Nephron (organoid): ENCODE data around the gene R3HDM4.
"Not testable (repeated sequence)": the region's sequence is repeated elsewhere in the genome, so short reads cannot be mapped to it uniquely, and the experiment has no call there.

ENCODE experiments used
- H3K27ac Mint-ChIP-seq, 3 experiments: 2 replicates each; pipeline ENCODE4 v1.8.0; 2020; ENCODE audit warnings: mixed read lengths in 3 of 3, mild to moderate bottlenecking in 2 of 3, moderate library complexity in 1 of 3
- H3K27me3 Mint-ChIP-seq: 2 replicates; pipeline ENCODE4 v1.8.0; 2021; ENCODE audit warnings: low read depth, mild to moderate bottlenecking, moderate library complexity, mixed read lengths
- H3K36me3 Mint-ChIP-seq: 2 replicates; pipeline ENCODE4 v1.8.0; 2020; ENCODE audit warnings: low read depth, mixed read lengths
- H3K4me1 Mint-ChIP-seq: 2 replicates; pipeline ENCODE4 v1.8.0; 2020; ENCODE audit warnings: mixed read lengths
- H3K4me3 Mint-ChIP-seq, 3 experiments: 2 replicates each; pipeline ENCODE4 v1.8.0; 2020; ENCODE audit warnings: mild to moderate bottlenecking in 3 of 3, mixed read lengths in 3 of 3, moderate library complexity in 2 of 3
- H3K9me3 Mint-ChIP-seq: 2 replicates; pipeline ENCODE4 v1.8.0; 2020; ENCODE audit warnings: mixed read lengths
- TF ChIP-seq, protein P1 (sequence below), 3 experiments: fragments of 200-600 bp; sonication (generic); IDR thresholded peaks; one replicate each; pipeline ENCODE4 v1.5.0; 2021; ENCODE audit warnings: antibody characterized with exemption in 3 of 3; ENCODE audit not compliant: unreplicated experiment in 3 of 3

The R3HDM4 gene

GRCh38 chr19:855566-856120 lies 57.4 kb downstream of the R3HDM4 start:
- H3K36me3 Mint-ChIP-seq = no peaks in the 10 kb centered on the region
- H3K9me3 Mint-ChIP-seq = no peaks in the 10 kb centered on the region
- H3K4me1 Mint-ChIP-seq = no peaks in the 10 kb centered on the region
- H3K27me3 Mint-ChIP-seq = peaks cover 23% of the 10 kb centered on the region
- H3K27ac Mint-ChIP-seq = no peak overlapping the region
- TF ChIP-seq, protein P1, sequence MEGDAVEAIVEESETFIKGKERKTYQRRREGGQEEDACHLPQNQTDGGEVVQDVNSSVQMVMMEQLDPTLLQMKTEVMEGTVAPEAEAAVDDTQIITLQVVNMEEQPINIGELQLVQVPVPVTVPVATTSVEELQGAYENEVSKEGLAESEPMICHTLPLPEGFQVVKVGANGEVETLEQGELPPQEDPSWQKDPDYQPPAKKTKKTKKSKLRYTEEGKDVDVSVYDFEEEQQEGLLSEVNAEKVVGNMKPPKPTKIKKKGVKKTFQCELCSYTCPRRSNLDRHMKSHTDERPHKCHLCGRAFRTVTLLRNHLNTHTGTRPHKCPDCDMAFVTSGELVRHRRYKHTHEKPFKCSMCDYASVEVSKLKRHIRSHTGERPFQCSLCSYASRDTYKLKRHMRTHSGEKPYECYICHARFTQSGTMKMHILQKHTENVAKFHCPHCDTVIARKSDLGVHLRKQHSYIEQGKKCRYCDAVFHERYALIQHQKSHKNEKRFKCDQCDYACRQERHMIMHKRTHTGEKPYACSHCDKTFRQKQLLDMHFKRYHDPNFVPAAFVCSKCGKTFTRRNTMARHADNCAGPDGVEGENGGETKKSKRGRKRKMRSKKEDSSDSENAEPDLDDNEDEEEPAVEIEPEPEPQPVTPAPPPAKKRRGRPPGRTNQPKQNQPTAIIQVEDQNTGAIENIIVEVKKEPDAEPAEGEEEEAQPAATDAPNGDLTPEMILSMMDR (IDR thresholded peaks at IDR 0.05; ENCODE audit: unreplicated experiment in 3 of 3) = no peak
- H3K4me3 Mint-ChIP-seq = no peak overlapping the region

GRCh38 chr19:855142-855541 lies 57.9 kb downstream of the R3HDM4 start:
- TF ChIP-seq, protein P1 (IDR thresholded peaks at IDR 0.05; ENCODE audit: unreplicated experiment in 3 of 3) = no peak
- Mint-ChIP-seq H3K36me3 (no peaks in the 10 kb centered on the region), H3K9me3 (no peaks in the 10 kb centered on the region), H3K27ac (no peak overlapping the region), H3K4me1 (no peaks in the 10 kb centered on the region), H3K27me3 (peaks cover 23% of the 10 kb centered on the region), H3K4me3 (no peak overlapping the region)

DNA sequence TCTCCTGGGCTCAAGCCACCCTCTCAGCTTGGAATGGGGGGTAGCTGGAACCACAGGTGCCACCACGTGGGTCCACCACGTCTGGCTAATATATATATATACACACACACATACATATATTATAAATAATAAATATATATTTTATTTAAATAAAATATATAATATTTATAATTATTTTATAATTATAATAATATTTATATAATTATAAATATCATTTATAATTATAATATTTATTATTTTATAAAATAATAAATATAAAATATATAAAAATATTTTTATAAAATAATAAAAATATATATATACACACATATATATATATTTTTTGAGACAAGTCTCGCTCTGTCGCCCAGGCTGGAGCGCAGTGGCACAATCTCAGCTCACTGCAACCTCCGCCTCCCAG lies 58.5 kb downstream of the R3HDM4 start:
- Mint-ChIP-seq H3K36me3 (no peaks in the 10 kb centered on the region), H3K27ac (no peak overlapping the region), H3K27me3 (peaks cover 17% of the 10 kb centered on the region), H3K4me1 (no peaks in the 10 kb centered on the region), H3K9me3 (no peaks in the 10 kb centered on the region), H3K4me3 (no peak overlapping the region)
- TF ChIP-seq, protein P1 (IDR thresholded peaks at IDR 0.05; ENCODE audit: unreplicated experiment in 3 of 3) = no peak

- not testable (repeated sequence) for H3K27ac Mint-ChIP-seq, H3K9me3 Mint-ChIP-seq, H3K4me3 Mint-ChIP-seq, H3K36me3 Mint-ChIP-seq, H3K4me1 Mint-ChIP-seq
- H3K27me3 Mint-ChIP-seq = peaks cover 18% of the 10 kb centered on the region
Measured at GRCh38 chr19:853614-854220, 59.3 kb downstream of the R3HDM4 start.

DNA sequence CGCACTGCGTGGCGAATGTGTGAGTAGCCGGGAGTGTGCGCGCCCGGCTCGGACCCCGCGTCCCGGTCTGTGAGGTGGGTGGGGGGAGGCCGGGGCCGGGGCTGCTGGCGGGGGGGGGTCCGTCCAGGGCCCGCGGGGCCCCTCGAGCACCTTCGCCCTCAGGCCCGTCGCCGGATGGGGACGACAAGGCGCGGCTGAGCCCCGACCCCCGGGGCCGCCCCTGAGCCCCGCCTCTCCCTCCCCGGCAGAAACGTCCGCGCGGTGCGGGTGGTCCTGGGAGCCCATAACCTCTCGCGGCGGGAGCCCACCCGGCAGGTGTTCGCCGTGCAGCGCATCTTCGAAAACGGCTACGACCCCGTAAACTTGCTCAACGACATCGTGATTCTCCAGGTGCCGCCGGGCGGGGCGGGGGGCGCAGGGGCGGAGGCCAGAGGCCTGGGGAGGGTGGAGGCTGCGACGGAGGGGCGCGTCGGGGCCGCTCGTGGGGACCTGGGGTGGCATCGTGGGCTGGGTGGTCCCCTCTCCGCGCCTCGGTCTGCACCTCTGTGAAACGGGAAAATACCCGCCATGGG lies 59.9 kb downstream of the R3HDM4 start:
- TF ChIP-seq, protein P1 (IDR thresholded peaks at IDR 0.05; ENCODE audit: unreplicated experiment in 3 of 3) = no peak
- Mint-ChIP-seq H3K27me3 (peaks cover 17% of the 10 kb centered on the region), H3K4me1 (no peaks in the 10 kb centered on the region), H3K9me3 (no peaks in the 10 kb centered on the region), H3K36me3 (no peaks in the 10 kb centered on the region), H3K27ac (no peak overlapping the region), H3K4me3 (no peak overlapping the region)

DNA sequence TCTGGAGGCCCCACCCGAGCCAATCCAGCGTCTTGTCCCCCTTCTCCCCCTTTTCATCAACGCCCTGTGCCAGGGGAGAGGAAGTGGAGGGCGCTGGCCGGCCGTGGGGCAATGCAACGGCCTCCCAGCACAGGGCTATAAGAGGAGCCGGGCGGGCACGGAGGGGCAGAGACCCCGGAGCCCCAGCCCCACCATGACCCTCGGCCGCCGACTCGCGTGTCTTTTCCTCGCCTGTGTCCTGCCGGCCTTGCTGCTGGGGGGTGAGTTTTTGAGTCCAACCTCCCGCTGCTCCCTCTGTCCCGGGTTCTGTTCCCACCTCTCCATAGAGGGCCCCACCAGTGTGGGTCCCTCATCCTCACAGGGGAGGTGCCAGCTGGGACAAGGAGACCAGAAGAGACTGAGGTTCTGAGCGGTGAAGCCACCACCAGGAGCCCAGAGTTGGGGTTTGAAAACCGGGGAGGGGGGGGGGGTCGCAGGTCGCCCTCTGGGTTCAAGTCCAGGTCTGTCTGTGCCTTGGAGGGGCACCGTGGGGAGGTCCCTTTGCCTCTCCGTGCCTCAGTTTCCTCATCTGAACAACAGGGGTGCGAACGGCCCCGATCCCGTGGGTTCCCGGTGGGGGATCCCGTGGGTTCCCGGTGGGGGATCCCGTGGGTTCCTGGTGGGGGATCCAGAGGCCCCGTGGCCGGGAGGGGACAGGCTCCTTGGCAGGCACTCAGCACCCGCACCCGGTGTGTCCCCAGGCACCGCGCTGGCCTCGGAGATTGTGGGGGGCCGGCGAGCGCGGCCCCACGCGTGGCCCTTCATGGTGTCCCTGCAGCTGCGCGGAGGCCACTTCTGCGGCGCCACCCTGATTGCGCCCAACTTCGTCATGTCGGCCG lies 60.6 kb downstream of the R3HDM4 start, which contains the start of gene ELANE:
ELANE (plus strand) TSS at position 168 of the 878 bp plus-strand sequence; CDS start at position 194, 26 bp downstream.
- Mint-ChIP-seq H3K27me3 (peaks cover 10% of the 10 kb centered on the region), H3K36me3 (no peaks in the 10 kb centered on the region), H3K27ac (no peak within 1 kb of the TSS), H3K9me3 (no peaks in the 10 kb centered on the region), H3K4me3 (no peak within 1 kb of the TSS), H3K4me1 (no peaks in the 10 kb centered on the region)
- TF ChIP-seq, protein P1 (IDR thresholded peaks at IDR 0.05; ENCODE audit: unreplicated experiment in 3 of 3) = no peak
